ENCODE measurements around the gene UBE2H.

DNA sequence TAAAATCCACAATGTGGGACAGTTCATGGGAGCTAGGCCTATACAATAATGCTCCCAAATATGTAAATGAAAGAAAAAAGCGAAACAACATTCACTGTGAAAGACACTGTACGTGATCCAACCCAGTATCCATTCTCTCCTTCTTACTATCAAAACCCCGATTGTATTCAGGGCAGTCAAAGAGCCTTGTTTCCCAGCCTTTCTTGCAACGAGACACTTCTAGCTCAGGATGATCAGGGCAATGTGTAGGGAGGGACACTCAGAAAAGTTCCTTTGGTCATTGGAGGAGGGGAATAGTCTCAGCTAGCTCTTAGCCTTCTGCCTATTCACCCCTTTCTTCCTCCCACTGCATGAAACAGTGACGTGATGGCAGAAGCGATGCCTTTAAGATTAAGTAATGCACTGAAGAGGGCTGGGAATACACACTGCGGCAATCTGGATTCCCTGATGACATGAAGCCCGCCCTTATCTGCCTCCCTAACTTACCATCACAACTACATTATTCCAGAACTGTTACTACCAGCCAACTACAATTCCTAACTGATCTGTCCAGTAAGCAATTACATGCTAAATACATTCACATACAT is 27.3 kb downstream of the UBE2H start:
- TF ChIP-seq, protein P1, sequence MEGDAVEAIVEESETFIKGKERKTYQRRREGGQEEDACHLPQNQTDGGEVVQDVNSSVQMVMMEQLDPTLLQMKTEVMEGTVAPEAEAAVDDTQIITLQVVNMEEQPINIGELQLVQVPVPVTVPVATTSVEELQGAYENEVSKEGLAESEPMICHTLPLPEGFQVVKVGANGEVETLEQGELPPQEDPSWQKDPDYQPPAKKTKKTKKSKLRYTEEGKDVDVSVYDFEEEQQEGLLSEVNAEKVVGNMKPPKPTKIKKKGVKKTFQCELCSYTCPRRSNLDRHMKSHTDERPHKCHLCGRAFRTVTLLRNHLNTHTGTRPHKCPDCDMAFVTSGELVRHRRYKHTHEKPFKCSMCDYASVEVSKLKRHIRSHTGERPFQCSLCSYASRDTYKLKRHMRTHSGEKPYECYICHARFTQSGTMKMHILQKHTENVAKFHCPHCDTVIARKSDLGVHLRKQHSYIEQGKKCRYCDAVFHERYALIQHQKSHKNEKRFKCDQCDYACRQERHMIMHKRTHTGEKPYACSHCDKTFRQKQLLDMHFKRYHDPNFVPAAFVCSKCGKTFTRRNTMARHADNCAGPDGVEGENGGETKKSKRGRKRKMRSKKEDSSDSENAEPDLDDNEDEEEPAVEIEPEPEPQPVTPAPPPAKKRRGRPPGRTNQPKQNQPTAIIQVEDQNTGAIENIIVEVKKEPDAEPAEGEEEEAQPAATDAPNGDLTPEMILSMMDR (IDR thresholded peaks at IDR 0.05) = no peak
- TF ChIP-seq POLR2AphosphoS5 (IDR thresholded peaks at IDR 0.05) (no peak), POLR2A (IDR thresholded peaks at IDR 0.05) (no peak)
